Naive thymus-derived CD4-positive, alpha-beta T cell (primary cell): ENCODE data around the gene PRDM1. TPM values are rescaled to one million over a fixed set of nuclear protein-coding genes. Genes with fewer than 3 reads are reported as not detected.

ENCODE experiments used
- ATAC-seq: fragments of 150-1000 bp; cut with Tn5 transposase; 2 replicates; pipeline ENCODE4 v1.10.0; 2021; ENCODE audit warnings: mild to moderate bottlenecking, moderate library complexity
- CTCF ChIA-PET: fragments of 350-600 bp; sonication (Branson Sonifier 250); formaldehyde crosslinking; loops from one replicate; lab custom pipeline; 2021; ENCODE audit warnings: antibody characterized with exemption; lab: Charles Lee
- POLR2A ChIA-PET: fragments of 350-600 bp; sonication (Branson Sonifier 250); formaldehyde crosslinking; loops from one replicate; lab custom pipeline; 2021; ENCODE audit warnings: antibody characterized with exemption, inconsistent platforms; lab: Charles Lee
- DNase-seq, 9 donors: peaks; one replicate each; pipeline versions ENCODE4 v3.0.0 to v3.0.0-alpha.2; 2020 to 2022; ENCODE audit warnings: mixed read lengths in 1 of 9
- H3K27ac ChIP-seq: one replicate; pipeline ENCODE4 v1.7.0; 2013; ENCODE audit warnings: mild to moderate bottlenecking, low read depth, low read length, moderate library complexity
- H3K27me3 ChIP-seq, 2 donors: one replicate each; pipeline ENCODE4 v1.7.0; 2013; ENCODE audit warnings: low read length in 2 of 2, mild to moderate bottlenecking in 2 of 2, moderate library complexity in 2 of 2; ENCODE audit not compliant: control insufficient read depth in 2 of 2, insufficient read depth in 2 of 2
- H3K36me3 ChIP-seq, 3 experiments: 1 replicate in 2 of 3; 2 replicates in 1 of 3; pipeline ENCODE4 v1.7.0; 2013; ENCODE audit warnings: low read length in 3 of 3, mild to moderate bottlenecking in 3 of 3, moderate library complexity in 1 of 3; ENCODE audit not compliant: insufficient read depth in 3 of 3, control insufficient read depth in 2 of 3
- H3K4me1 ChIP-seq, 2 donors: one replicate each; pipeline ENCODE4 v1.7.0; 2013; ENCODE audit warnings: low read length in 2 of 2, mild to moderate bottlenecking in 2 of 2, moderate library complexity in 1 of 2; ENCODE audit not compliant: control insufficient read depth in 2 of 2, insufficient read depth in 2 of 2
- H3K4me3 ChIP-seq: 2 replicates; pipeline ENCODE4 v1.7.0; 2013; ENCODE audit warnings: mild to moderate bottlenecking, low read length
- H3K9me3 ChIP-seq, 3 experiments: 1 replicate in 2 of 3; 2 replicates in 1 of 3; pipeline ENCODE4 v1.7.0; 2013; ENCODE audit warnings: low read length in 3 of 3; ENCODE audit not compliant: control insufficient read depth in 2 of 3
- H3K27ac Mint-ChIP-seq, 9 donors: one replicate each; pipeline ENCODE4 v1.8.0; 2020 to 2022; ENCODE audit warnings: mixed read lengths in 9 of 9, mild to moderate bottlenecking in 8 of 9, moderate library complexity in 5 of 9, inconsistent platforms in 2 of 9
- H3K27me3 Mint-ChIP-seq, 5 donors: one replicate each; pipeline ENCODE4 v1.8.0; 2021 to 2022; ENCODE audit warnings: mixed read lengths in 5 of 5, mild to moderate bottlenecking in 1 of 5
- H3K36me3 Mint-ChIP-seq, 5 donors: one replicate each; pipeline ENCODE4 v1.8.0; 2020 to 2022; ENCODE audit warnings: mixed read lengths in 5 of 5, mild to moderate bottlenecking in 3 of 5, inconsistent platforms in 1 of 5
- H3K4me1 Mint-ChIP-seq, 7 donors: one replicate each; pipeline ENCODE4 v1.8.0; 2020 to 2022; ENCODE audit warnings: mixed read lengths in 7 of 7, mild to moderate bottlenecking in 3 of 7, inconsistent platforms in 1 of 7
- H3K4me3 Mint-ChIP-seq, 10 donors: one replicate each; pipeline ENCODE4 v1.8.0; 2020 to 2022; ENCODE audit warnings: mild to moderate bottlenecking in 10 of 10, mixed read lengths in 10 of 10, moderate library complexity in 6 of 10, inconsistent platforms in 2 of 10
- H3K9me3 Mint-ChIP-seq, 11 donors: one replicate each; pipeline ENCODE4 v1.8.0; 2020 to 2022; ENCODE audit warnings: mixed read lengths in 11 of 11, mild to moderate bottlenecking in 4 of 11, inconsistent platforms in 1 of 11, moderate library complexity in 1 of 11
- intact Hi-C, 2 donors: fragments of 100-400 bp; cut with micrococcal nuclease; formaldehyde crosslinking; loops; one replicate each; pipeline ENCODE4 v1.15.1; 2023
- polyA plus RNA-seq, 2 donors: library from polyadenylated mRNA; unstranded; fragments of 300-500 nt; fragmentation: Illumina TruSeq; gene quantifications; one replicate each; pipeline ENCODE4 v1.2.3, GENCODE V29; 2021
- total RNA-seq, 6 experiments: library from RNA in 5 of 6; stranded (reverse) in 5 of 6; gene quantifications; 1 replicate in 5 of 6; 2 replicates in 1 of 6; pipeline ENCODE4 v1.2.3 and lab custom pipeline; 2021 to 2026

The PRDM1 gene
- total and polyA plus RNA-seq, 7 experiments from 2014 or later: 2.0 to 64.1 (median 5.6) TPM

DNA sequence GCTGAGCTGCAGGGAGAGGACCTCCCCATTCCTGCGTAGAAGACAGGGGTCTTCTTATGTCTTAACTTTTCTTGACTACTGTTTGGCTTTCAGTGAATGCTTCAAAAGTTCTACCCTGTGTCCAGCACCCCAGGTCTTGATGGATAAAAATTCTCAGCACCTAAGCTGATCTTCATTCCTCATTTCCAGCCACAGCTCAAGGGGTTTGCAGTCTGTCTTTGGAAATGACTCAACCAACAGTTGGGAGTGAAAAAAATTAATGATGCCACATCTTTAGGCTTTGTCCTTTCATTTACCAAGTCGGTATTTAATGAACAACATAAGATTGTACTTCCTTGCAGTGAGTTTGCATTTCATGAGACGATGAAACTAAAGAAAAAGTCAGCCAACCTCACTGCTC, 40.3 kb downstream of the PRDM1 start:
- intact Hi-C loops: no loop called here
- Histone ChIP-seq H3K27ac (no peak overlapping the region), H3K4me3 (no peak overlapping the region)

DNA sequence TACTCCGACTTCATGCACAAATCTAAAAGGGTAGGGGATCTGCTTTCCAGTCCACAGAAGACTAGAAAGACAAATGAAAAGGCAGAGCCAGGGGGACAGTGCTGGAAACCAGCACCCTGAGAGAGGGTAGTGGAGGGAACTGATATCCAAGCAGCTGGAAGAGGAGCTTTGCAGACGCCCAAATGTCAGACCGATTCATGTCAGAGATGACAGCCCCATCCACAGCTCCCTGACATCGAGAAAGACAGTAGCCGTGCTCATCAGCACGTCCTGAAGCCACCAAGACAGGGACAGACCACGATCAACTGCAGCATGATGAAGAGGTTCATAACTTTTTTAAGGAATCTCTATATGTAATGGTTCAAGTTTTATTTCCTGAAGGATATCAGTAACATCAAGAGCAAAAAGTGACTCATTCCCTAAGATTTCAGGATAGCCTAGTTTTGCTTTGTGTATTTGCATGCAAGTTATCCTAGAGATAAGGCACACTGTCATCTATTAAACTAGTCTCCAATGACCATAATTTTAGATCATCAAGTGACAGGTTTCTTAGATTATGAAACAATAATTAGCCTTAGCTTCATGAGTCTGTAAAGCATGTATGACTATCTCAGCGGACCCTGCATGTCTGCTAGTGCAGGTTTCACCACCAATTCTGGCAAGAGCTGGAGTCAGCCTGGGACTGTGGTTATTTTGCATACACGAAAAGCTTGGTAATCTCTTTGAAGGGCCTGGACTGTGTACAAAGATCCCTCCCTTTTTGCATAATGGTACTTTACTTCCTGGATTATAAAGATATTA, 43.0 kb downstream of the PRDM1 start:
- Histone ChIP-seq H3K9me3 (no peaks in the 10 kb centered on the region), H3K4me1 (peaks cover 0 to 8% of the 10 kb centered on the region in 2 donors), H3K4me3 (no peak overlapping the region), H3K36me3 (no peaks in the 10 kb centered on the region), H3K27ac (no peak overlapping the region), H3K27me3 (no peaks in the 10 kb centered on the region)
- POLR2A ChIA-PET: no interaction called here
- Mint-ChIP-seq H3K27ac (no peak overlapping the region), H3K4me1 (peaks cover 7 to 30% (median 14%) of the 10 kb centered on the region in 7 donors), H3K9me3 (peaks cover 0 to 2% (median 0%) of the 10 kb centered on the region in 11 donors), H3K27me3 (peaks cover 0 to 7% (median 0%) of the 10 kb centered on the region in 5 donors), H3K4me3 (no peak overlapping the region), H3K36me3 (peaks cover 0 to 4% (median 0%) of the 10 kb centered on the region in 5 donors)
- DNase-seq: no peak
- intact Hi-C loops: no loop called here
- no peak for ATAC-seq
- CTCF ChIA-PET: no interaction called here

More for the DNA sequence above, 40.3 kb downstream of the PRDM1 start:
- H3K27me3 Mint-ChIP-seq: peaks cover 0 to 12% (median 0%) of the 10 kb centered on the region in 5 donors
- H3K4me3 Mint-ChIP-seq: peak overlapping the region in 1 of 10 donors; percentile 59
- ATAC-seq (no peak), DNase-seq (no peak)
- CTCF ChIA-PET: interaction anchor here (0.7 kb wide), 1 partner anchor 287 kb away, joined by 3 read pairs; no protein-coding TSS in a partner anchor
- Histone ChIP-seq H3K27me3 (no peaks in the 10 kb centered on the region), H3K36me3 (no peaks in the 10 kb centered on the region), H3K9me3 (no peaks in the 10 kb centered on the region), H3K4me1 (peaks cover 0 to 8% of the 10 kb centered on the region in 2 donors)
- H3K9me3 Mint-ChIP-seq: no peaks in the 10 kb centered on the region
- H3K27ac Mint-ChIP-seq: peak overlapping the region in 2 of 9 donors; percentile 18 to 84
- POLR2A ChIA-PET: no interaction called here
- H3K4me1 Mint-ChIP-seq: peaks cover 4 to 34% (median 14%) of the 10 kb centered on the region in 7 donors
- H3K36me3 Mint-ChIP-seq: peaks cover 0 to 6% (median 0%) of the 10 kb centered on the region in 5 donors

DNA sequence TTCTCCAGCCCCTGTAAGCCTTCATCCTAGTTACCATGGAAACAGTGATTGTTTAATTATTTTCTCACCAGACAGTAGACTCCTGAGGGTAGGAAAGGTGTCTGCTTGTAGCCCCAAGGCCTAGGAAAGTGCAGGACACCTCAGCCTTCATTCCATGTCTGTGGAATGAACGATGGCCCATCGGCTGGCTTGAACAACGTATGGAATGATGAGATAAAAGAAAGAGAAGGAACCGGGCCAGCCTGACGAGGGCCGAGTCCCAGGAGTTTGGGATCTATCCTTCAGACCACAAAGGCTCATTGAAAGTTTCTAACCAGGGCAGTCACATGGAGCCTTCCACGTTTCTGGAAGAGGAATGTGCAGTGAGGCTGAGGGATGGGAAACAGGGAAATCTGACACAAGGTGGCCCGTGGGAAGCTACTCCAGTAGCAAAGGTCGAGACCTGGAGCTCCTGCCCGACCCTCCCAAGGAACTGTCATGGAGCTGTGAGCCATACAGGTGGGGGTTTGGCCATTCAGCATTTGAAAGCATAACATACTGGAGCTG, 46.1 kb downstream of the PRDM1 start:
- Mint-ChIP-seq H3K4me3 (no peak overlapping the region), H3K36me3 (no peaks in the 10 kb centered on the region), H3K9me3 (peaks cover 0 to 2% (median 0%) of the 10 kb centered on the region in 11 donors), H3K27me3 (peaks cover 0 to 3% (median 0%) of the 10 kb centered on the region in 5 donors), H3K4me1 (peaks cover 3 to 25% (median 10%) of the 10 kb centered on the region in 7 donors), H3K27ac (no peak overlapping the region)
- no peaks in the 10 kb centered on the region for H3K27me3 ChIP-seq
- no peak overlapping the region for H3K4me3 ChIP-seq
- DNase-seq: no peak
- H3K9me3 ChIP-seq: no peaks in the 10 kb centered on the region
- H3K36me3 ChIP-seq: no peaks in the 10 kb centered on the region
- CTCF ChIA-PET: interaction anchor here (1.0 to 1.1 kb wide), 2 partner anchors 22 to 91 kb away, joined by 3 read pairs; no protein-coding TSS in a partner anchor
- H3K27ac ChIP-seq: no peak overlapping the region
- intact Hi-C loops: no loop called here
- POLR2A ChIA-PET: interaction anchor here (0.5 kb wide), 1 partner anchor 242 kb away, joined by 4 read pairs; no protein-coding TSS in a partner anchor
- H3K4me1 ChIP-seq: no peaks in the 10 kb centered on the region
- ATAC-seq: no peak

DNA sequence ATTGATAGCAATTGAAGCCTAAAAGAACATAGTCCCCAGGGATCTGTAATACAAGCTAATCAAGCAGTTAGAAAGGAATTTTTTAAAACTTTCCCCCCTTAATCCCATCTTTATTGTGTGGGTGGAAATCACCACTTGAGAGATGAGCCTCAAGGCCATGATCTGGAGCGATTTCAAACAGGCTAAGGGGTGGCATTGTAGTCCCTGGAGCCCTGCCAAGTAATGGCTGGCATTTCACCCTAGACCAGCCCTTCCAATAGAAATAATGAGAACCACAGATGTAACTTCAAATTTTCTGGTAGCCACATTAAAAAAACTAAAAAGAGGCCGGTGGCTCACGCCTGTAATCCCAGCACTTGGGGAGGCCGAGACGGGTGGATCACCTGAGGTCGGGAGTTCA, 46.9 kb downstream of the PRDM1 start:
- POLR2A ChIA-PET: no interaction called here
- H3K4me3 ChIP-seq: no peak overlapping the region
- no peak overlapping the region for H3K27ac ChIP-seq
- no peaks in the 10 kb centered on the region for H3K36me3 Mint-ChIP-seq
- H3K27me3 Mint-ChIP-seq: peaks cover 0 to 3% (median 0%) of the 10 kb centered on the region in 5 donors
- CTCF ChIA-PET: interaction anchor here (1.0 to 1.1 kb wide), 2 partner anchors 23 to 90 kb away, joined by 3 read pairs; no protein-coding TSS in a partner anchor
- H3K4me3 Mint-ChIP-seq: no peak overlapping the region
- DNase-seq: no peak
- H3K27ac Mint-ChIP-seq: no peak overlapping the region
- H3K4me1 Mint-ChIP-seq: peaks cover 5 to 28% (median 10%) of the 10 kb centered on the region in 7 donors
- no peaks in the 10 kb centered on the region for H3K27me3 ChIP-seq
- ATAC-seq: no peak
- H3K36me3 ChIP-seq: no peaks in the 10 kb centered on the region
- no peaks in the 10 kb centered on the region for H3K9me3 ChIP-seq
- intact Hi-C loops: no loop called here
- peaks cover 0 to 2% (median 0%) of the 10 kb centered on the region in 11 donors for H3K9me3 Mint-ChIP-seq
- H3K4me1 ChIP-seq: no peaks in the 10 kb centered on the region

DNA sequence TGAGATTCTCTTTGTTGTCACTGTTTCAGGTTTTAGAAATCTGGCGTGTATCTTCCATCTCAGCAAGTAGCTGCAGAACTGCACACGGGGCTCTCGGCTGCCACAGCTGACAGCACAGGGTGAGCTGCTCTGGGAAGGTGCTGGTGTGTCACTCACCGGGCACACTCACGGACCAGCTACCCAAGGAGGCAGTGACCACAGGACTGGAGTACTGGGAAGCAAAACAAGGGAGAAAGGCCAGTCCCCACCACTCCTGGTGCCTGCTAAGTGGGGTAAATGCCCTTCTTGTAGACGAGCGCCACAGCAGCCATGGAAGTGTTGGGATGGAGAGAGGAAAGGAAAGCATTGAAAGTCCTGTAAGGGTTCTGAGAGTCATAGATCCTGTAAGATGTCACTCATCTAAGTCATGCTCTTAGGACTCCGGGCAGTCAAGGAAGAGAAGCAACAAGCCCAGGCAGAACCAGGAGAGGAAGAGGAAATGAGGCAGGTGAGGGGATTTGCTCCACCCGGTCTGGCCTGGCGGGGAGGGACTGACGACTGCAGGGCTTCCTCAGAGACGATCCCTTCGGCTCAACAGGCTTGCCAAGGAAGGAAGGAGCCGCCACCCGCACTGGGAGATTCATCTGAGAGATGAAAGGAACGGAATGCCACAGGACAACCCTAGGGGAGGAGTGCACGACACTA, 48.1 kb downstream of the PRDM1 start:
- no peaks in the 10 kb centered on the region for H3K36me3 Mint-ChIP-seq
- no peaks in the 10 kb centered on the region for H3K36me3 ChIP-seq
- peaks cover 5 to 28% (median 10%) of the 10 kb centered on the region in 7 donors for H3K4me1 Mint-ChIP-seq
- no peaks in the 10 kb centered on the region for H3K9me3 ChIP-seq
- intact Hi-C loops: no loop called here
- no peaks in the 10 kb centered on the region for H3K4me1 ChIP-seq
- no peak overlapping the region for H3K27ac ChIP-seq
- ATAC-seq: no peak
- ChIA-PET CTCF (no interaction called here), POLR2A (interaction anchor here (0.6 kb wide), 1 partner anchor 9 kb away, joined by 3 read pairs; no protein-coding TSS in a partner anchor)
- H3K27me3 Mint-ChIP-seq: no peaks in the 10 kb centered on the region
- no peak overlapping the region for H3K4me3 Mint-ChIP-seq
- no peak for DNase-seq
- peaks cover 0 to 2% (median 0%) of the 10 kb centered on the region in 11 donors for H3K9me3 Mint-ChIP-seq
- peak overlapping the region in 2 of 9 donors; percentile 18 to 24 for H3K27ac Mint-ChIP-seq
- H3K4me3 ChIP-seq: no peak overlapping the region
- H3K27me3 ChIP-seq: no peaks in the 10 kb centered on the region

DNA sequence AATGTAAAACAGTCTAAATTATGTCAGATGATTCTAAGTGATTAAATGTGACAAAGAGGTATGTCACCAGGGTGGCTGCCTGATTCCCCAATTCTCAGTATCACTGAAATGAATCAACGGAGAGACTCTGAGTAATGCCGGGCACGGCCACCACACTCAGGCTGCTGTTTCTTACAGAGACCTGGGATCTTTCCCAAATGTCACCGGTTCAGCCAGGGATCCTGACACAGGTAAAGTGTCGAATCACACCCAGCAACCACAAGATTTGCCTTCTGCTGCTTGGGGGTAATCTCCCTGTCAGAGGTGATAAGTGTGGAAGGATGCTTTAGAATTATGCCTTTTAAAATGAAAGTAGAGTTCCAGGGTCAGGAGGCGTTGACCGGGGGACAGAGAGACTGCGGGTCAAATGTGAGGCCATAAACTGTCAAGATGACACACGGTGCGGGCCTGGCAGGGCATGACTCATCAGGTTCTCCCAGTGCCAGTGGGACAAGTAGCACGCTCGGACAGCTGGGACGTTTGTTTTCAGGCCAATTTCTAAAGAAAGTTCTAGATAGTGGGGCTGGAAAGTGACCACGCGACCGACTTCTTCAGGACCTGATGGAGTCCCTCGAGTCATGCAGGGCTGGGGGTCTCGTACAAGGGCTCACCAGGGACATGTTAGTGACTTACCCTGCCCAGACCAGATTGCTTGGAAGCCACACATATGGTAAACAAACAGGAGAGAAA, 48.9 kb downstream of the PRDM1 start:
- ATAC-seq (no peak), DNase-seq (no peak)
- ChIA-PET CTCF (no interaction called here), POLR2A (no interaction called here)
- intact Hi-C loops: no loop called here
- Mint-ChIP-seq H3K4me1 (peaks cover 5 to 25% (median 10%) of the 10 kb centered on the region in 7 donors), H3K36me3 (no peaks in the 10 kb centered on the region), H3K27ac (peak overlapping the region in 1 of 9 donors; percentile 36), H3K9me3 (peaks cover 0 to 2% (median 0%) of the 10 kb centered on the region in 11 donors), H3K4me3 (no peak overlapping the region), H3K27me3 (no peaks in the 10 kb centered on the region)
- no peaks in the 10 kb centered on the region for H3K4me1 ChIP-seq
- H3K9me3 ChIP-seq: no peaks in the 10 kb centered on the region
- H3K36me3 ChIP-seq: no peaks in the 10 kb centered on the region
- H3K27ac ChIP-seq: no peak overlapping the region
- H3K27me3 ChIP-seq: no peaks in the 10 kb centered on the region
- H3K4me3 ChIP-seq: no peak overlapping the region
